ENCODE data around the gene PPEF2.

The PPEF2 gene

GRCh38 chr4:75830906-75831305 is 71.3 kb downstream of the PPEF2 start:
- DNase-seq, result no peak

GRCh38 chr4:75823812-75824211 is 78.4 kb downstream of the PPEF2 start:
- no peak for DNase-seq

- no peak for DNase-seq
Observed at GRCh38 chr4:75822416-75822815, 79.8 kb downstream of the PPEF2 start.

DNA sequence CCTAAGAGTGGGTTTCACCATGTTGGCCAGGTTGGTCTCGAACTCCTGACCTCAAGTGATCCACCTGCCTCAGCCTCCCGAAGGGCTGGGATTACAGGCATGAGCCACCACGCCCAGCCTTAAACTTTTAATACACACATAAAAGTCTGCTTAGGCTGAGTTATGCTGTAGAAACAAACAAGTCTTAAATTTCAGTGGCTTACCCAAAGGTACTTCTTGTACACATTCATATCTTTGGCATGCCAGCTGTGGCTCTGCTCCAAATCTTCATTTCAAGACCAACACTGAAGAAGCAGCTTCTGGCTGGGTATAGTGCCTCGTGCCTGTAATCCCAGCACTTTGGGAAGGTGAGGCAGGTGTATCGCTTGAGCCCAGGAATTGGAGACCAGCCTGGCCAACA is 80.3 kb downstream of the PPEF2 start:
- DNase-seq, result no peak

DNA sequence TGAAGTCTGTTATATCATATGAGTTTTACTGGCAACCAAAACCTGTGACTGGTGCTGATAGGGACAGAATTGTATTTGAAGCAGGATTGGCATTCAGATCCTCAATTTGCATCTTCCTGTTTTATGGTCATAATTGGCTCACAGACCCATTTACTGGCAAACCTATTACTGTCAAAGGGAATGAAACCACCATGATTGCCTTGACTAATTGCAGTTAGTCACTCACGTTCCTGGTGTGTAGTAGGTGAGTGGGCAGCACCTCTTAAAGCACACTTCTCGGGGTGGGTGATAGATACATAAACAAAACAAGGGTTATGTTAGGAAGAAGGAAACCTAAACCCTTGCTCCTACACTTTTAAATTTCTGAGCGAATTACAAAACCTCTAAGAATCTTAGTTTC is 81.0 kb downstream of the PPEF2 start:
- DNase-seq, result no peak

- DNase-seq, result no peak
Observed at GRCh38 chr4:75820676-75821075, 81.6 kb downstream of the PPEF2 start.

GRCh38 chr4:75820197-75820596 is 82.1 kb downstream of the PPEF2 start:
- DNase-seq, result no peak

- no peak for DNase-seq
Observed at GRCh38 chr4:75819121-75819520, 83.1 kb downstream of the PPEF2 start.

GRCh38 chr4:75817901-75818300 is 84.4 kb downstream of the PPEF2 start:
- no peak for DNase-seq

Measured in RPMI8226 (cell line).